Activated naive CD4-positive, alpha-beta T cell treated with anti-CD3 and anti-CD28 coated beads, Interleukin-2, amount 50 U/mL, for 72 hours (primary cell): Measurements from ENCODE around the gene ZNF789. TPM values are rescaled to one million over a fixed set of nuclear protein-coding genes. Genes with fewer than 3 reads are reported as not detected.

Source experiments
- ATAC-seq, 2 donors: fragments of 150-1000 bp; cut with Tn5 transposase; 2 replicates each; pipeline ENCODE4 v1.10.0; 2021; ENCODE audit warnings: mild to moderate bottlenecking in 2 of 2, moderate library complexity in 2 of 2
- DNase-seq, 2 donors: peaks; one replicate each; pipeline ENCODE4 v3.0.0; 2021 to 2022; ENCODE audit warnings: low spot score in 2 of 2
- H3K27ac Mint-ChIP-seq, 2 donors: one replicate each; pipeline ENCODE4 v1.8.0; 2022; ENCODE audit warnings: mild to moderate bottlenecking in 2 of 2, mixed read lengths in 2 of 2
- H3K36me3 Mint-ChIP-seq, 2 donors: one replicate each; pipeline ENCODE4 v1.8.0; 2022; ENCODE audit warnings: mixed read lengths in 2 of 2
- H3K9me3 Mint-ChIP-seq, 2 donors: one replicate each; pipeline ENCODE4 v1.8.0; 2022; ENCODE audit warnings: mixed read lengths in 2 of 2
- total RNA-seq, 2 donors: library from RNA; stranded (reverse); gene quantifications; one replicate each; pipeline ENCODE4 v1.2.3, GENCODE V29; 2022

ZNF789 gene
- total RNA-seq, 2 donors from 2014 or later = 21.5 to 49.7 TPM

- H3K9me3 Mint-ChIP-seq = no peaks in the 10 kb centered on the region
- H3K36me3 Mint-ChIP-seq = peaks cover 0 to 10% of the 10 kb centered on the region in 2 donors
- ATAC-seq (no peak), DNase-seq (no peak)
- peak overlapping the region; percentile 22 to 68 for H3K27ac Mint-ChIP-seq
Measured at GRCh38 chr7:99453105-99453504, 19.6 kb upstream of the ZNF789 start.

GRCh38 chr7:99455874-99456273 is 16.8 kb upstream of the ZNF789 start:
- Mint-ChIP-seq H3K9me3 (no peaks in the 10 kb centered on the region), H3K36me3 (peaks cover 4 to 8% of the 10 kb centered on the region in 2 donors), H3K27ac (no peak overlapping the region)
- ATAC-seq (no peak), DNase-seq (no peak)

GRCh38 chr7:99456288-99456687 is 16.4 kb upstream of the ZNF789 start:
- H3K27ac Mint-ChIP-seq = peak overlapping the region in 1 of 2 donors; percentile 92
- no peak for DNase-seq
- peaks cover 4% of the 10 kb centered on the region in 2 donors for H3K36me3 Mint-ChIP-seq
- no peaks in the 10 kb centered on the region for H3K9me3 Mint-ChIP-seq
- no peak for ATAC-seq

GRCh38 chr7:99457050-99457649 is 15.5 kb upstream of the ZNF789 start:
- H3K27ac Mint-ChIP-seq = peak overlapping the region in 1 of 2 donors; percentile 92
- DNase-seq (no peak), ATAC-seq (no peak)
- no peaks in the 10 kb centered on the region for H3K9me3 Mint-ChIP-seq
- peaks cover 4% of the 10 kb centered on the region in 2 donors for H3K36me3 Mint-ChIP-seq

- ATAC-seq = no peak
- peaks cover 6 to 7% of the 10 kb centered on the region in 2 donors for H3K36me3 Mint-ChIP-seq
- H3K9me3 Mint-ChIP-seq = no peaks in the 10 kb centered on the region
- no peak overlapping the region for H3K27ac Mint-ChIP-seq
- DNase-seq = no peak
Measured at GRCh38 chr7:99457650-99458493, 14.8 kb upstream of the ZNF789 start.

- no peaks in the 10 kb centered on the region for H3K9me3 Mint-ChIP-seq
- DNase-seq = peak in 1 of 2 donors; percentile 26
- peak; percentile 53 to 62 for ATAC-seq
- H3K27ac Mint-ChIP-seq = peak overlapping the region; percentile 3 to 32
- H3K36me3 Mint-ChIP-seq = peaks cover 14 to 16% of the 10 kb centered on the region in 2 donors
Measured at GRCh38 chr7:99459087-99459486, 13.6 kb upstream of the ZNF789 start.

- ATAC-seq = no peak
- H3K27ac Mint-ChIP-seq = peak overlapping the region; percentile 3 to 75
- H3K9me3 Mint-ChIP-seq = no peaks in the 10 kb centered on the region
- peaks cover 21 to 22% of the 10 kb centered on the region in 2 donors for H3K36me3 Mint-ChIP-seq
- no peak for DNase-seq
Measured at GRCh38 chr7:99460651-99461050, 12.0 kb upstream of the ZNF789 start.

- Mint-ChIP-seq H3K36me3 (peaks cover 27 to 28% of the 10 kb centered on the region in 2 donors), H3K9me3 (no peaks in the 10 kb centered on the region), H3K27ac (no peak overlapping the region)
- DNase-seq (no peak), ATAC-seq (no peak)
Measured at GRCh38 chr7:99461221-99461620, 11.5 kb upstream of the ZNF789 start.

GRCh38 chr7:99465421-99465768 is 7.3 kb upstream of the ZNF789 start:
- H3K27ac Mint-ChIP-seq = peak overlapping the region; percentile 92 to 98
- DNase-seq (no peak), ATAC-seq (peak; percentile 6 to 48)
- H3K36me3 Mint-ChIP-seq = peaks cover 25 to 28% of the 10 kb centered on the region in 2 donors
- no peaks in the 10 kb centered on the region for H3K9me3 Mint-ChIP-seq

GRCh38 chr7:99468336-99468918 is 4.3 kb upstream of the ZNF789 start:
- Mint-ChIP-seq H3K9me3 (no peaks in the 10 kb centered on the region), H3K36me3 (peaks cover 28 to 38% of the 10 kb centered on the region in 2 donors), H3K27ac (no peak overlapping the region)
- DNase-seq (no peak), ATAC-seq (no peak)

- peaks cover 26 to 33% of the 10 kb centered on the region in 2 donors for H3K36me3 Mint-ChIP-seq
- H3K27ac Mint-ChIP-seq = no peak overlapping the region
- ATAC-seq (no peak), DNase-seq (no peak)
- H3K9me3 Mint-ChIP-seq = no peaks in the 10 kb centered on the region
Measured at GRCh38 chr7:99469381-99470065, 3.2 kb upstream of the ZNF789 start.

GRCh38 chr7:99473315-99473596 is 566 bp downstream of the ZNF789 start:
- Mint-ChIP-seq H3K9me3 (no peaks in the 10 kb centered on the region), H3K36me3 (peaks cover 17 to 29% of the 10 kb centered on the region in 2 donors), H3K27ac (peak overlapping the region; percentile 87 to 94)
- DNase-seq (peak in 1 of 2 donors; percentile 24), ATAC-seq (peak; percentile 22 to 30)

GRCh38 chr7:99476107-99476506 is 3.4 kb downstream of the ZNF789 start:
- peaks cover 17 to 26% of the 10 kb centered on the region in 2 donors for H3K36me3 Mint-ChIP-seq
- peak overlapping the region in 1 of 2 donors; percentile 48 for H3K27ac Mint-ChIP-seq
- no peaks in the 10 kb centered on the region for H3K9me3 Mint-ChIP-seq
- no peak for ATAC-seq
- no peak for DNase-seq

- ATAC-seq (peak in 1 of 2 donors; percentile 22), DNase-seq (no peak)
- H3K27ac Mint-ChIP-seq = peak overlapping the region; percentile 53 to 90
- no peaks in the 10 kb centered on the region for H3K9me3 Mint-ChIP-seq
- H3K36me3 Mint-ChIP-seq = peaks cover 5 to 15% of the 10 kb centered on the region in 2 donors
Measured at GRCh38 chr7:99478464-99479440, 6.1 kb downstream of the ZNF789 start.

- Mint-ChIP-seq H3K36me3 (peaks cover 5 to 34% of the 10 kb centered on the region in 2 donors), H3K9me3 (peaks cover 0 to 5% of the 10 kb centered on the region in 2 donors), H3K27ac (peak overlapping the region; percentile 38 to 82)
- no peak for ATAC-seq
- DNase-seq = no peak
Measured at GRCh38 chr7:99485094-99485493, 12.4 kb downstream of the ZNF789 start.

- DNase-seq (no peak), ATAC-seq (no peak)
- Mint-ChIP-seq H3K27ac (no peak overlapping the region), H3K36me3 (peaks cover 21 to 64% of the 10 kb centered on the region in 2 donors), H3K9me3 (peaks cover 13 to 14% of the 10 kb centered on the region in 2 donors)
Measured at GRCh38 chr7:99489235-99489634, 16.5 kb downstream of the ZNF789 start.
